Heart right ventricle (tissue), 16 donors: ENCODE results near the gene MYO5C. TPM values are rescaled to one million over a fixed set of nuclear protein-coding genes. Genes with fewer than 3 reads are reported as not detected.
A peak's percentile ranks its signal among the peaks of the same experiment; 100 is the strongest.

Experiments used
- ATAC-seq, 8 donors: fragments of 200-7000 bp; cut with Tn5 transposase; one replicate each; pipeline ENCODE4 v1.9.1; 2020; ENCODE audit warnings: mild to moderate bottlenecking in 8 of 8, moderate library complexity in 8 of 8, moderate number of reproducible peaks in 1 of 8
- DNase-seq, 2 donors: peaks; one replicate each; pipeline ENCODE4 v3.0.0-alpha.2; 2020
- H3K27ac ChIP-seq, 10 donors: fragments of 200-600 bp; sonication (generic) in 2 of 10; one replicate each; pipeline versions ENCODE4 v1.5.0 to v1.8.0; 2020 to 2022; ENCODE audit warnings: mild to moderate bottlenecking in 3 of 10
- H3K27me3 ChIP-seq, 7 donors: fragments of 200-600 bp; one replicate each; pipeline ENCODE4 v1.8.0; 2021 to 2022; ENCODE audit warnings: mild to moderate bottlenecking in 2 of 7
- H3K36me3 ChIP-seq, 9 donors: fragments of 200-600 bp; sonication (generic) in 1 of 9; one replicate each; pipeline versions ENCODE4 v1.5.0 to v1.8.0; 2020 to 2022; ENCODE audit warnings: mild to moderate bottlenecking in 2 of 9
- H3K4me1 ChIP-seq, 9 donors: fragments of 200-600 bp; sonication (generic) in 1 of 9; one replicate each; pipeline versions ENCODE4 v1.5.0 to v1.8.0; 2020 to 2022; ENCODE audit warnings: mild to moderate bottlenecking in 4 of 9
- H3K4me3 ChIP-seq, 10 donors: fragments of 200-600 bp; sonication (generic) in 2 of 10; one replicate each; pipeline versions ENCODE4 v1.5.0 to v1.8.0; 2020 to 2022; ENCODE audit warnings: mild to moderate bottlenecking in 7 of 10, moderate library complexity in 2 of 10
- H3K9me3 ChIP-seq, 11 donors: fragments of 200-600 bp in 10 of 11; sonication (generic) in 2 of 11; one replicate each; pipeline versions ENCODE4 v1.5.0 to v1.8.0; 2013 to 2022; ENCODE audit warnings: mild to moderate bottlenecking in 2 of 11, control low read depth in 1 of 11, moderate library complexity in 1 of 11
- CTCF ChIP-seq, 9 donors: fragments of 200-600 bp; sonication (generic) in 2 of 9; IDR thresholded peaks; one replicate each; pipeline versions ENCODE4 v1.5.0 to v1.8.0; 2021 to 2022; ENCODE audit warnings: antibody characterized with exemption in 9 of 9, mild to moderate bottlenecking in 5 of 9, moderate library complexity in 1 of 9
- whole genome bisulfite sequencing, 2 donors: extraction: QIAGEN DNeasy Blood & Tissue Kit; methylation state at CpG; one replicate each; pipeline ENCODE4 v1.1.7; 2013; ENCODE audit warnings: inconsistent platforms in 1 of 2; 5-methylcytosine and 5-hydroxymethylcytosine counted together
- intact Hi-C, 10 donors: fragments of 100-400 bp; cut with DNase I; formaldehyde crosslinking; loops; one replicate each; pipeline versions ENCODE4 v1.11.1 to v1.14.2; 2022
- polyA plus RNA-seq, 2 donors: library from polyadenylated mRNA; stranded (reverse); fragments of 200-250 nt; gene quantifications; one replicate each; pipeline ENCODE4 v1.2.3, GENCODE V29; 2013
- total RNA-seq, 10 donors: library from RNA; stranded (reverse); fragmentation: NEBNext Ultra II Directional in 3 of 10; extraction: Animal tissue kit (Norgen Biotek cat#: 25700) in 3 of 10; gene quantifications; one replicate each; pipeline versions ENCODE4 v1.2.1 to v1.2.4, GENCODE V29; 2021 to 2023
- donor health status: Arrhythmogenic right ventricular cardiomyopathy.
- donor health status: ischemic (EF 13 %, LVEDD 7.1; RV severe dilation, severe dysfunction).
- donor health status: healthy with polysubstance abuse.
- donor health status: DM: no; HTN: yes; CAD: no.
- donor health status: DM: no; HTN: no; CAD: no.
- donor health status: ischemic (EF 25% LVEDD 6.9; RV normal size, moderate dysfunction).
- donor health status: ischemic (EF 25% LVEDD 5.7; RV mildly dilated, moderate dysfunction).
- donor health status: healthy.
- donor health status: DM: yes; HTN: yes; CAD: no.
- donor health status: Ischemic cardiomyopathy.
- donor health status: ischemic (EF 35%, LVEDD 5.7; RV mildly dilated, moderate dysfunction).
- donor health status: nonischemic (EF 11% LVEDD 7.7; RV severe dilation, severe dysfunction).
- donor health status: DM: yes; HTN: yes; CAD: no.
- donor health status: PGD.
- donor health status: ischemic (EF 29% LVEDD 5.4; RV normal size, mild dysfunction).
- donor health status: nonischemic (EF 23%, LVEDD 6.1; RV moderate dilation, normal function).

Gene MYO5C
- total and polyA plus RNA-seq, 12 donors: 0.75 to 3.5 (median 2.1) TPM

GRCh38 chr15:52232327-52232726 is 63.3 kb downstream of the MYO5C start:
- Histone ChIP-seq H3K4me1 (peaks cover 0 to 8% (median 0%) of the 10 kb centered on the region in 9 donors), H3K27ac (no peak overlapping the region), H3K27me3 (no peaks in the 10 kb centered on the region), H3K9me3 (no peaks in the 10 kb centered on the region), H3K4me3 (no peak overlapping the region), H3K36me3 (peaks cover 0 to 33% (median 0%) of the 10 kb centered on the region in 9 donors)
- no peak for ATAC-seq
- DNase-seq: no peak
- TF ChIP-seq CTCF (IDR thresholded peaks at IDR 0.05): no peak
- intact Hi-C loops: no loop called here
- 67 to 71% methylated on average over 1 of the region's 1 CpG for WGBS, 2 donors

DNA sequence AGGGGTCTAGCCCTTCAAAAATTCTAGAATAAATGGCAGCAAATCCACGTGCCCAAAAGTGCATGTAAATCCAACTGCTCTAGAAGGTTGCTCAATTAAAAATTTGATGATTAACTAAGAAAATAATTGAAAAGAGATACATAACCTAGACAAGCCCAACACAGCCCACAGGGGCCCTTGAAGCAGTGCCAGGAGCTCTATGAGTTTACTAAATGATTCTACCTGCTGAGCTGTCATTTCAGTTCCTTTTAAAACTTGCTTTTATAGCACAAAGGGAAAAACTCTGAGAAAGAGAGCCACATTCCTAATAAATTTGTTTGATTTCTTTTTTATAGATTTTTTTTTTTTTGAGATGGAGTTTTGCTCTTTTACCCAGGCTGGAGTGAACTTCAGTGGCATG is 65.5 kb downstream of the MYO5C start:
- H3K27ac ChIP-seq: no peak overlapping the region
- H3K27me3 ChIP-seq: no peaks in the 10 kb centered on the region
- intact Hi-C loops: no loop called here
- WGBS, 2 donors: 88 to 90% methylated on average over 1 of the region's 1 CpG
- H3K4me1 ChIP-seq: peaks cover 0 to 8% (median 0%) of the 10 kb centered on the region in 9 donors
- no peaks in the 10 kb centered on the region for H3K9me3 ChIP-seq
- ATAC-seq (no peak), DNase-seq (no peak)
- H3K4me3 ChIP-seq: no peak overlapping the region
- TF ChIP-seq CTCF (IDR thresholded peaks at IDR 0.05): no peak
- H3K36me3 ChIP-seq: peaks cover 0 to 14% (median 0%) of the 10 kb centered on the region in 9 donors

GRCh38 chr15:52228921-52229320 is 66.7 kb downstream of the MYO5C start:
- DNase-seq (no peak), ATAC-seq (no peak)
- Histone ChIP-seq H3K27ac (no peak overlapping the region), H3K27me3 (no peaks in the 10 kb centered on the region), H3K4me3 (no peak overlapping the region), H3K9me3 (no peaks in the 10 kb centered on the region), H3K36me3 (peaks cover 0 to 22% (median 0%) of the 10 kb centered on the region in 9 donors), H3K4me1 (peaks cover 0 to 7% (median 0%) of the 10 kb centered on the region in 9 donors)
- intact Hi-C loops: loop anchor here in 4 of 10 donors (5.0 to 10.0 kb wide), 5 partner anchors 47 to 1483 kb away; no protein-coding TSS in a partner anchor
- 62 to 67% methylated on average over 8 of the region's 8 CpGs for WGBS, 2 donors
- TF ChIP-seq CTCF (IDR thresholded peaks at IDR 0.05): no peak

DNA sequence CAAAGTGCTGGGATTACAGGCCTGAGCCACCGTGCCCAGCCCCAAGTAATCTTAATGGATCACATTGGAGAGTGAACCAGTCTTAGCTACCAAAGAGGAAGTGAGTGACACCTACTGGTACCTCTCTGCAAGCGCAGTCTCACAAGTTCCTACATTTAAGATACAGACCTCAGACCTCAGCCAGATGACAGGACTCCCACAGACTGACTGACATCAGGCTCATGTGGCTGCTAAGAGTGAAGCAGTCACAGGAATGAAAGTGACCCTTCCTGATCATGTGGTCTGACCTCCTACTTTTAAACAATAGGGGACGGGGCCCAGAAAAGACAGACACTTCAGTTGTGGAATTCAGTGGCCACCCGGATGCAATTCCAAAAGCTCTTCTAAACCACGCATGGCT is 68.1 kb downstream of the MYO5C start:
- Histone ChIP-seq H3K27ac (no peak overlapping the region), H3K4me3 (no peak overlapping the region), H3K27me3 (no peaks in the 10 kb centered on the region), H3K4me1 (no peaks in the 10 kb centered on the region), H3K9me3 (no peaks in the 10 kb centered on the region), H3K36me3 (peaks cover 0 to 34% (median 0%) of the 10 kb centered on the region in 9 donors)
- ATAC-seq: peak; percentile 67 to 92 (median 82)
- peak; percentile 58 to 83 (median 77) for TF ChIP-seq CTCF (IDR thresholded peaks at IDR 0.05)
- WGBS, 2 donors: 47 to 48% methylated on average over 5 of the region's 5 CpGs
- peak in 1 of 2 donors; percentile 63 for DNase-seq
- intact Hi-C loops: loop anchor here in 4 of 10 donors (5.0 to 10.0 kb wide), 5 partner anchors 45 to 1485 kb away; no protein-coding TSS in a partner anchor
